Measurements from ENCODE around the gene FAM131C. TPM values are rescaled to one million over a fixed set of nuclear protein-coding genes. Genes with fewer than 3 reads are reported as not detected.

The FAM131C gene
- total and polyA plus RNA-seq, 10 of the 15 experiments (the other 5 are each of a cell fraction or from before 2014, with no cell fraction given), result 0.03 TPM; not detected in 9

DNA sequence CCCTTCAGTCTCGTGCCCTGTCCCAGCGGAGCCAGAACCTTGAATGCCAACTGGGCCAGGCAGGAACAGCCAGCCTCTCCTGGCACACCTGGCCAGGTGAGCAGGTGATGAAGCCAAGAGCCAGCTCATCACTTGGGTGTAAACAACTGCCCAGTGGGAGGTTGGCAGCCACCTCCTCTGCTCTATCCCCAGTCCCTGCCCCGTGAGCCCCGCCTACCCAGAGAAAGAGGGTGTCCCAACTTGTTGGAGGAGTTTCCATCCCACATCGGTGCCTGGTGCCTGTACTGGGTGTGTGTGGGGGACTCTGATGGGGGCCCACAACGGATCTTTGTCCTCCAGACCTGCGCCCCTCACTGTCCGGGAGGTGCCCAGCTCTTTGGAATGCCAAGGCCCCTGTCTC lies 17.8 kb upstream of the FAM131C start:
- no TSS peak for BruUV-seq (replicated peaks)
- no peaks in the 10 kb centered on the region for H3K4me1 ChIP-seq (ENCODE audit: control insufficient read depth, insufficient read depth, low read length)
- TF ChIP-seq MTA3 (IDR thresholded peaks at IDR 0.05; ENCODE audit: borderline replicate concordance, low read length) (no peak), E4F1 (IDR thresholded peaks at IDR 0.05; ENCODE audit: borderline replicate concordance, partially characterized antibody) (no peak), EGR1 (IDR thresholded peaks at IDR 0.05; ENCODE audit: borderline replicate concordance in 1 of 2, low read depth in 2 of 2, low read length in 2 of 2) (no peak), BMI1 (IDR thresholded peaks at IDR 0.05; ENCODE audit: borderline replicate concordance) (no peak)
- in situ Hi-C loops (cut with MboI) (no loop called here), intact Hi-C loops (cut with micrococcal nuclease; ENCODE audit: unreplicated experiment) (no loop called here)
- no peak overlapping the region for H3K4me3 ChIP-seq
- ChIA-PET RAD21 (ENCODE audit: unreplicated experiment) (no interaction called here), SMC1A (ENCODE audit: uncharacterized antibody, unreplicated experiment) (no interaction called here), CTCF (no interaction called here), POLR2A (no interaction called here)
- no peak for FAIRE-seq
- no peaks in the 10 kb centered on the region for H3K36me3 ChIP-seq (ENCODE audit: control insufficient read depth in 2 of 2, insufficient read depth in 2 of 2, low read length in 1 of 2)
- DNase-seq (ENCODE audit: low read depth, low spot score), result no peak
- no peak overlapping the region for H2AFZ ChIP-seq (ENCODE audit: control insufficient read depth, low read depth, low read length)
- no peaks in the 10 kb centered on the region for H4K20me1 ChIP-seq (ENCODE audit: control insufficient read depth, insufficient read depth)
- ATAC-seq, result no peak
- H3K9me3 ChIP-seq (replicated peaks; ENCODE audit: control insufficient read depth, insufficient read depth, low read length), result no peaks in the 10 kb centered on the region
- H3K79me2 ChIP-seq (ENCODE audit: control insufficient read depth, insufficient read depth, low read length), result no peaks in the 10 kb centered on the region
- no peaks in the 10 kb centered on the region; a peak in 2 of 4 replicates for H3K27me3 ChIP-seq (replicated peaks in 1 of 2; ENCODE audit: control insufficient read depth in 2 of 2, insufficient read depth in 2 of 2, low read length in 1 of 2)
- no peak overlapping the region for H3K27ac ChIP-seq (ENCODE audit: control insufficient read depth, insufficient read depth)
- WGBS (ENCODE audit: insufficient coverage, insufficient replicate concordance, low lambda C conversion rate, missing lambda C conversion rate), result 21% methylated on average over 8 of the region's 8 CpGs
- no peak overlapping the region for H3K4me2 ChIP-seq (ENCODE audit: control insufficient read depth, insufficient read depth)
- H3K9ac ChIP-seq (ENCODE audit: control insufficient read depth, insufficient read depth, low read length), result no peak overlapping the region

All from GM12878 (cell line).